Brain pericyte (primary cell): Measurements from ENCODE around the gene C11orf54.
A peak's percentile ranks its signal among the peaks of the same experiment; 100 is the strongest.
"Not testable (repeated sequence)": the region's sequence is repeated elsewhere in the genome, so short reads cannot be mapped to it uniquely, and the experiment has no call there.

ENCODE experiments used
- DNase-seq: peaks from one replicate; pipeline ENCODE4 v3.0.0-alpha.2; 2012; ENCODE audit warnings: low read depth, low spot score

The C11orf54 gene

DNA sequence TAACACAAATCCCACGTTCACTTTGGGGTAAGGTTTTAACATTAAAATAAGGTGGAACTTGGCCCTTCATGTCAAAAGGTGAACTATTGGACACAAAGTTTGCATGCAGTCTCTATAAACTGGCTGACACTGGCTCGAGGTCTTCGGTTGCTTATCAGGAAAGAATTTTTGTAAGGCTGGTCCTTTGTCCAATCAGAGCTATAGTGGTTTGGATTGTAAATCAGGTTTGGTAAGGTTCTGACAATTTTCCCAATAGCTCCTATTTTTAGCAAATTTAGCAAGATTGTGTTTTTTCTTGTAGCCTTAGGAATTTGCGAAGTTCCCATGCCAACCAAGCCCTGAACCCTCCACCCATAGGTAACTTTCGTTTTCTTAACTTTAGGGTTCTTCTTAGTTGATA, 25.0 kb downstream of the C11orf54 start:
- no peak for DNase-seq

DNA sequence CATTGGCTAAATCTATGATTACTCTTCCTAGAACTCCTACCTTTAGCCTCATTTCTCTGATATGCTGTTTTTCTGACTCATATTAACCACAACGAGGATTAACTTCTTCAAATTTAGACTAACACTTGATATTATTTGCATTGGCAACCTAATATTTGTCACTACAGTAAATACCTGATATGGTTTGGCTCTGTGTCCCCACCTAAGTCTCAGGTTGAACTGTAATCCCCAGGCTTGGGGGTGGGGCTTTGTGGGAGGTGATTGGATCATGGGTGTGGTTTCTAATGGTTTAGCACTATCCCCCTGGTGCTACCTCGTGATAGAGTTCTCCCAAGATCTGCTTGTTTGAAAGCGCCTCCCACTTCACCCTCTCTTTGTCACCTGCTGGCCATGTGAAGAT, 25.5 kb downstream of the C11orf54 start:
- DNase-seq, result no peak

DNA sequence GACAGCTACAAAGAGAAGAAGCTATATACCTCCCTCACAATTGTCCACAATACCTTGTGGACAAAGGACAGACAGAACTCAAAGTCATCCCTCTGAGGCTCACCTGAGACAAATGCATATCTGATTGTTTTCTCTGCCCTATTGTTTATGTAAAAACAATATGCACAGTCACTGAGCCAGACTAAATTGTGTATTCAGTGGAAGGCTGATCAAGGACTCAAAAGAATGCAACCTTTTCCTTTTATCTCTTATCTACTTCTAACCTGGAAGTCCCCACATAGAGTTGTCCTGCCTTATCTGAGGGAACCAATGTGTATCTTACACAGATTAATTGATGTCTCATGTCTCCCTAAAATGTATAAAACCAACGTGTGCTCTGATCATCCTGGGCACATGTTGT, 28.7 kb downstream of the C11orf54 start:
- DNase-seq, result no peak

DNA sequence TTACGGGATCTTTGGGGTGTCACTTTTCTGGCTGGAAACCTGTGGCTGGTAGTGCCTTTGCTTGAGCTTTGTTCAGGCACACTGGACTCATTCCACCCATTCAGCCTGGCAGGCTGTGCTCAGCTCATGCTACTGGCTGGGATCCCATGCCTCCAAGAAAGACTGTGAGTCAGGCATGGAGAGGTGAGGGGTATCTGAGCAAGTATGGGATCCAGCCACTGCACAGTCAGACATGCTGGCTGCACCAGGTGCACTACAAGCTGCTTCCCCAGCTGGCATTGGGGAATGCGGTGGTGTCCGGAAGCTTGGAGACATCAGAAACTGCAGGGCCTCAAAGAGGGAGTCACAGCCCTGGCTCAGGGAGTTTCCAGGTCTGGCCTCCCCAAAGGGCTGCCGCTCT, 30.7 kb downstream of the C11orf54 start:
- DNase-seq, result no peak

DNA sequence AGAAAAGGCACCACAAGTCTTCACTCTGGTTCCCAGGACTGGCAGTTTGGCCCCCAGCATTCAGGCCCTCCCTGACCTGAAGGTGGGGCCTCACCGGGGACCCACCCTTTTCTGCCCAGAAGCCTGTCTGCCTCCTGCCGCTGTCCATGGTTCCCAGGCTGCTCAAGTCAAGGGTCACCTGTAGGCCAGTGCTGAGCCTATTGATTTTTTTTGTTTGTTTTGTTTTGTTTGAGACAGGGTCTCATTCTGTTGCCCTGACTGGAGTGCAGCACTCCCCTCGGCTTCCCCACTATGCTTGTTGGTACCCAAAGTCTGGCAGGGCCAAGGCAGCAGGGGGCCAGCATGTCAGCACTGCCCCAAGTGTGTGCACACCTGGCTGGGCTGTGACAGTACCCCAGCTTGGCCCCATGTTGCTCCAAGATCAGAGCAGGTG, 31.6 kb downstream of the C11orf54 start:
- DNase-seq, result no peak

DNA sequence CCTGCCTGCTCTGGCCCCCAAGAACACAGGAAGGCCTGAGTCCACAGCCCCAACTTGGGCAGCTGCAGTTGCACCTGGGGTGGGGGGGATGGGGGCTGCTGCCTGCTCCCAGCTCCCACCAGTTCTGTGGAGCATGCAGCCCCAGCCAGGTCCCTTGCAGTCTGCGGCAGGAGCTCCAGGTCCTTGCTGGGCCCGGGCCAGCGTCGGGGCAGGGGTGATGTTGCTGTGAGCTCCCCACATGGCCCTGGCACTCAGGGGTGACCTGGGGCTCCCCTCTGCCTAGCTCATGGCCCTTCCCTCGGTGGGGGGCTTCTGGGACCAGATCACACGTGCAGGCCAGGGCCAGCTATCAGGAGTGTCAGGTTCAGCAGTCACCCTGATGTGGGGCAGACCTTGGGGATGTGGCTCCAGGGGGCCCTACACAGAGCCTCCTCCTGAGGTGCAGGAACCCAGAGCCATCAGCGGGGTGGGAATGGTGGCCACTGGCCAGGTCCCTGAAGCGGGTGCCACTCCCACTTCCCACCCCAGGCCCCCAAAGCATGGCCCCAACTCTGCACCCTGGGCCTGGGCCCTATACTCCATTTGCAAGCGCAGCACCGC, 32.2 kb downstream of the C11orf54 start:
- no peak for DNase-seq

DNA sequence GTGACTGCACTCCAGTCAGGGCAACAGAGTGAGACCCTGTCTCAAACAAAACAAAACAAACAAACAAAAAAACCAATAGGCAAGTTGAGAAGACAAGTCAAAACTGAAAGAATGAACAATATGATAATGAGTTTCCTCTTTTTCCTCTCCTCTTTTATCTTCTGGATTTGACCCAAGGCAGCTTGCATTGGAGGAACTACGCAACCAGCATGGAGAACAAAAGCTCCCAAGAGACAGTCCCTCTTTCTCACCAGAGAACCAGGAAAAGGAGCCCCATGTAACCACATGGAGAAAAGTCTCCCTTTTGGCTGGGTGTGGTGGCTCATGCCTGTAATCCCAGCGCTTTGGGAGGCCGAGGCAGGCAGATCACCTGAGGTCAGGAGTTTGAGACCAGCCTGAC, 33.1 kb downstream of the C11orf54 start:
- not testable (repeated sequence) for DNase-seq

DNA sequence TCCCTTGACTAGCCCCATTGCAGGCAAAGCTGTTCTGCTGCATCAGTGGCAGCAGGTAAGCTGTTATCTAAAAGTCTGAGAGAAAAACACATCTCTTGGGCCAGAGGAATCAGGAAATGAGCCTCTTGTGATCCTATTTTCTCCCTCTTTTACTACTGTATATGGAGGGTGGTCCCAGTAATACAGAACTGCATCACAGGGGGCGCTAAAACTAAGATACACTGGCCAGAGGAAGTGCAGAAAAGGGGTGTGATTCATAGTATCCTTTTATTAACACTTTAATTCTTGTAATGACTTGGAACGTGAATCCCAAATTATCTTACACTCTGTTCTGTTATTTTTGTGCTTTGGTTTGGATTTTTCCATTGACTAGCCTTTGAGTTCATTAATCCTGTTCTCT, 33.8 kb downstream of the C11orf54 start:
- no peak for DNase-seq

DNA sequence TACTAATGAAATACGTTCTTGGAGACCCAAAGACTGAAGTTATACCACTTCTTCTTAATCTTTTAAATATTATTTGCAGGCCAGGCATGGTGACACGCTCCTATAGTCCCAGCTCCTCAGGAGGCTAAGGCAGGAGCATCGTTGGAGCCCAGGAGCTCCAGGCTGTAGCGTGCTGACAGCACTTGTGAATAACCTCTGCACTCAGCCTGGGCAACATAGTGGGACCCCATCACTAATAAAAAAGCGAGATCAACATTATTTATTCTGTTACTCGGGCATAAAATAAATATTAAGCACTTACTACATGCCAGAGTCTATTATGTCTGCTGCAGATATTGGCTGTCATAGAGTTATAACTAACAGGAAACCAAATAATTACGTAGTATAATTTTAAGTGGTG, 41.9 kb downstream of the C11orf54 start:
- DNase-seq, result no peak

DNA sequence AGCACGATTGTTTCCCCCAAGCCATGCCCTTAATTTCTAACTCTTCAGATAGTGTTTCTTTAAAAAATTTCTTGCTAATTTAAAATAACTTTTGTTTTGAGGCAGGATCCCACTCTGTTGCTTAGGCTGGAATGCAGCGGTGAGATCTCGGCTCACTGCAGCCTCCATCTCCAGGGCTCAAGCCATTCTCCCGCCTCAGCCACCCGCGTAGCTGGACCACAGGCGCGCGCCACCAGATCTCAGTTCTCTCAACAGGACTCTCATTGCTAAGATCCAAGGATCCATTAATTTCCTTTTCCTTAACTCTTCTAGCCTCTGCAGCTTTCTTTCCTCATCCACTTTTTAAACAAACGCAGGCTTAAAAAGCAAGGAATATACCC, 42.3 kb downstream of the C11orf54 start:
- DNase-seq, result peak; percentile 5

DNA sequence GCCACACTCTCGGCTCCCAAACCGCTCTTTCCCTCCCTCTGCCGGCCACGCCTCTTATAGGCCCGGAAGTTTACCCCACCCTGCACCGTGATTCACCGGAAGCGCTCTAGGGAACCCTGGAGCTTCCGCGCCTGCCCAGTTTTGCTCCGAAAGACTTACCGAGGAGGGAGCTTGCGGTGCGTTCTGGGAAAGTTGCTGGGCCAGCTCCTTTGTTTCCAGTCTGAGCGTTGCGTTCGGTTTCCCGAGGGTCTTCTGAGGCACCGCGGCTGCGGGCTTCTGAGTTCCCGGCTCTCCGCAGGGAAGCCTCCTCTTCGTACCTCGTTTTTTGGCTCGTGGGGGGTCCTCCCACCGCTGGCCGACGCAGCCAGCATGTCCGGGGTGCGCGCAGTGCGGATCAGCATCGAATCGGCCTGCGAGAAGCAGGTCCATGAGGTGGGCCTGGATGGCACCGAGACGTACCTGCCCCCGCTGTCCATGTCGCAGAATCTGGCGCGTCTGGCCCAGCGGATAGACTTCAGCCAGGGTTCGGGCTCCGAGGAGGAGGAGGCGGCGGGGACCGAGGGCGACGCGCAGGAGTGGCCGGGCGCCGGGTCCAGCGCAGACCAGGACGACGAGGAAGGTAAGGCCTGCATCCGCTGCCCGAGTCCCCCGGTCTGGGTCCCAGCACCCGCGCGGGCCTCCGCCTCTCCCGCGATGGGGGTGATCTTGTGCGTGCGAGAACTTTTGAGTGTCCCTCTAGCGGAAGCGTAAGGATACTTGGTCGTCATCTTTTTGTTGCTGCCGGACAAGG, 42.9 kb downstream of the C11orf54 start, which contains the start of gene MED17:
Gene MED17 (plus strand): TSS at position 138 of the 790 bp plus-strand sequence. CDS start 232 bp downstream, at position 370.
- peak; percentile 66 for DNase-seq

DNA sequence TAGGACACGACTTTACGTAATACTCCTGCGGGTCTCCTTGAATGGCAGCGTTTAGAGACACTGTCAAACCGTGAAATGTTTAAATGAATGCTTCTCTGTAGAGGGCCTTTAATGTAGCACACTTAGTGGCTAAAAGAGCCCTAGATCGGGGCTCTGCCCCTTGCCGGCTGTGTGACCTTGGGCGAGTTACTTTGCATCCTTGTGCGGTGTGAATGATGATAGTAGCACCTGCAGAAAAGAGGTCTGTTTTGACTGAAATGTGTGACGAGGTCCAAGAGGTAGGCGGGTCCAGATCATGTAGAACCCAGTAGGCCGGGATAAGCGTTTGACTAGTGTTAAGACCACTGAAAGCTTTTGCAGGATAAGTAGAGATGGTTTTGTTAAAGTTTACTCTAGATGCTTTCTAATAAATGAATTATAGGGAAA, 43.5 kb downstream of the C11orf54 start:
- no peak for DNase-seq

DNA sequence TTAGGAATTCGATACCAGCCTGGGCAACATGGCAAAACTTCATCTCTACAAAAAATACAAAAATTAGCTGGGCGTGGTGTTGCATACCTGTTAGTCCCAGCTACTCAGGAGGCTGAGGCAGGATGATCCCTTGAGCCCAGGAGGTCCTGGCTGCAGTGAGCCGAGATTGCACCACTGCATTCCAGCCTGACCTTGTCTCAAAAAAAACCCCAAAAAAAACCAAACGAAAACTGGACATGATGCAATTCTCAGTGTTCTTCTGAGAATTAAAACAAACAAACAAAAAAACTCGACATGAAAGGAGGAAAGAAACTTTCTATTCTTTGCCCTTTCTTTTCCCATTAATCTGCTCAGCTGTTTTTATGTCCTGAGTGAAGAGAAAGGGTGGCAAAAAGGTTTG, 50.0 kb downstream of the C11orf54 start:
- no peak for DNase-seq

DNA sequence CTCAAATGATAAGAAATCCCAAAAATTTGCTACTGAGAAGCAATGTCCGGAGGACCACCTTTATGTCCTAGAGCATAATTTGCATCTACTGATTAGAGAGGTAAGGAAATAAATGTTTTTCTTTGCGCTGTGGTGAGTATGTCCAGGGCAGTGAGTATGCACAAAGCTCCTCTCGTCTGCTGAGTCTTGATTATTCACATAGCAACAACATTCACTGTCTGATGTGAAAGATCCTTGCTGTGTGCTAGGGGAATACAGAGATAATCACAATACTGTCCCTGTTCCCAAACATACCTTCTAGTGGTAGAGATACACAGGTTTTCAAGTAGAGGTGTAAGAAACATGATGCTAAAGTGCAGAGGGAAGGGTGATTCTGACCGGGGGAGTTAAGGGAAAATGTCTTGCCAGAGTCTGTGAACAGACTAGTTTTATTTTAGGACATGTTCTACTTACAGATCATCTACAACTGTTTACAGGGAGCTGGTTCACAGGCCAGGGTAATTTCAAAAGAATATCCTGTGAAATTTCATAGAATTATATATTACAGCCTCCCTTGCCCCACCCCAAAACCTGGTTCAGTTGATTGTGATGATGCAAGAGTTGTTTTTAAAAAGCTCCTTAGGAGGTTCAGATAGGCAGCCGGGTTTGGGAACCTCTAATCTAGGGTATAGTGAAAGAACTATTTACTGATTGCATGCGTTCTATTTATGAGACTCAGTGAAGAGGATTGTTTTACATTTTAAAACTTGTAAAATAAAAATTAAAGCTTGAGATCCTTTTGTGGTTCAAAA, 55.2 kb downstream of the C11orf54 start:
- DNase-seq, result no peak

DNA sequence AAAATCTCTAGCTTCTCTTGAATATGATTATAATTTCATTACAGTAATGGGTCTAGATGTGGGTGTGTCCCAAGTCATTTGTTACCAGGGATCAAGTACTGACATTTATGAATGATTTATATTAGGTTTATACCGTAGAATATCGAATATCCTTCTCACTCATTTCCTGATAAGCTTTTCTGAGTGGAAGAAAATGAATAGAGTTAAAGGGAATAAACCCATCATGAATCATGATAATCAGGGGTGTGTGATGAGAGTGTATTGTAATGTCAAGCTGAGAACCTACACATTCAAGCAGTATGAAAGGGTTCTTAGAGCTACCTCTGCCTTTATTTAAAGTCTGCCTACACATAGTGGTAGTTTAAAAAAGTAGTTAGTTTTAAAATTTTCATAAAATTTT, 59.9 kb downstream of the C11orf54 start:
- DNase-seq, result no peak

DNA sequence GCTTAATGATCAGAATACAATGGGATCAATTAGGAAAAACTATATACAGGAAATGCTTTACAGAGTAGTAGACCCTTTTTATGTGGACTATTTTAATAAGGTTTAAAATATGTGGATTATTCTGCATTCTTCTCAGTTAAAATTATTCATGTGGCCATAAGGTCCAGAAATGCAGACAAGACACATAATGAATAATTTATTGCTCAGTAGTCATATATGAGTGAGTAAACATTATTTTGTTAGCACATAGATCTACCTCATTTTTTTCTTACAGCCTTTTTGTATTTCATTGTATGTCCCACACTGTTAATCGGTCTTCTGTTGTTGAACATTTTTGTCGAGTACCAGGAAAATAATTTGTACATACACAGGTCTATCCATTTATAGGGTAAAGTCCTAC, 63.4 kb downstream of the C11orf54 start:
- no peak for DNase-seq

DNA sequence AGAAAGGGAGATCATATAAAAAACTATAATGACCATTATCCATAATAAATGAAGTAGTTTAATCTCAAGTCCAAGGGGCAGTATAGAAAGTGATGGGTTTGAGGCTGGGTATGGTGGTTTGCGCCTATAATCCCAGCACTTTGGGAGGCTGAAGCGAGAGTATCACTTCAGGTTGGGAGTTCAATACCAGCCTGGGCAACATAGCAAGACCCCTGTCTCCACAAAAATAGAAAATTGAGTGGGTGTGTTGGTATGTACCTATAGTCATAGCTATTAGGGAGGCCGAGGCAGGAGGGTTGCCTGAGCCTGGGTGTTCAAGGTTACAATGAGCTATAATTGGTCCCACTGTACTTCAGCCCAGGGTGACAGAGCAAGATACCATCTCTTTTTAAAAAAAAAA, 66.5 kb downstream of the C11orf54 start:
- no peak for DNase-seq

DNA sequence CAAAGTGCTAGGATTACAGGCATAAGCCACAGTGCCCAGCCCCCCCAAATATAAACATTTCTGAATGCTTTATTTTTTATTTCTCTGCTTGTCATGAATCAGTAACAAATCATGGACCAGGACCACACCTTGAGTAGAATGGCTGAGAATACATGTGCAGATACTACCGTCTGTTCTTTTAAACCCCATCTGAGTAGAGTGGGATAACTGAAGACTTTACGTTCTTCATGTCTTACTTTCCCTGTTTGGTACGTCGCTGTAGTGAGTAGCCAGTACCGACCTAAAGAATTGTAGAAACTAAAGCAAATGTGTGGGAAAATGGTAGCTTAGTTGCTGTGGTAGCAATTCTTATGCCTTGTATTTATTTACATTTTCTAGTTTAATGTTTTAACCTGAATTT, 72.5 kb downstream of the C11orf54 start:
- DNase-seq, result no peak
